Fibroblast of pulmonary artery (primary cell): Measurements from ENCODE around the gene EIF4EBP2.
A peak's percentile ranks its signal among the peaks of the same experiment; 100 is the strongest.

Experiments used
- DNase-seq: peaks from one replicate; pipeline ENCODE4 v3.0.0-alpha.2; 2010; ENCODE audit warnings: low read depth
- H3K4me3 ChIP-seq: replicated peaks from 2 replicates; pipeline ENCODE4 v1.5.1; 2011; ENCODE audit warnings: low read depth, mild to moderate bottlenecking, control low read depth, low read length, moderate library complexity
- CTCF ChIP-seq: IDR thresholded peaks from 2 replicates; pipeline ENCODE4 v1.5.1; 2011; ENCODE audit warnings: mild to moderate bottlenecking, control low read depth, low read length, inconsistent platforms; ENCODE audit errors: missing control alignments

Gene EIF4EBP2

GRCh38 chr10:70430493-70431445 lies 26.8 kb downstream of the EIF4EBP2 start:
- DNase-seq, result peak; percentile 85
- TF ChIP-seq CTCF, result no peak
- no peak overlapping the region for H3K4me3 ChIP-seq

- TF ChIP-seq CTCF, result no peak
- H3K4me3 ChIP-seq, result no peak overlapping the region
- peak; percentile 64 for DNase-seq
Observed at GRCh38 chr10:70432101-70432500, 28.2 kb downstream of the EIF4EBP2 start.

GRCh38 chr10:70432561-70433263 lies 28.8 kb downstream of the EIF4EBP2 start:
- DNase-seq, result no peak
- no peak overlapping the region for H3K4me3 ChIP-seq
- no peak for TF ChIP-seq CTCF

- H3K4me3 ChIP-seq, result no peak overlapping the region
Observed at GRCh38 chr10:70433581-70434280, 29.8 kb downstream of the EIF4EBP2 start.

GRCh38 chr10:70435241-70436085 lies 31.5 kb downstream of the EIF4EBP2 start:
- TF ChIP-seq CTCF, result no peak

More at GRCh38 chr10:70433581-70434280, 29.8 kb downstream of the EIF4EBP2 start:
- DNase-seq, result no peak
- no peak for TF ChIP-seq CTCF

GRCh38 chr10:70437721-70438120 lies 33.8 kb downstream of the EIF4EBP2 start:
- no peak overlapping the region for H3K4me3 ChIP-seq
- no peak for TF ChIP-seq CTCF
- no peak for DNase-seq

More at GRCh38 chr10:70435241-70436085, 31.5 kb downstream of the EIF4EBP2 start:
- no peak for DNase-seq
- no peak overlapping the region for H3K4me3 ChIP-seq
